HepG2 (cell line): ENCODE results near the gene CACNA1G. TPM values are rescaled to one million over a fixed set of nuclear protein-coding genes. Genes with fewer than 3 reads are reported as not detected.
A peak's percentile ranks its signal among the peaks of the same experiment; 100 is the strongest.

Source experiments
- ATAC-seq: fragments of 200-7000 bp; cut with Tn5 transposase; 3 replicates; pipeline ENCODE4 v1.9.1; 2020; ENCODE audit warnings: mild to moderate bottlenecking, moderate library complexity
- BruUV-seq: library from RNA; stranded (reverse); fragments of 400-500 nt; replicated peaks from 2 replicates; lab custom pipeline; 2021; lab: Mats Ljungman, UMichigan
- CTCF ChIA-PET: fragments of 300-600 bp; formaldehyde crosslinking; extraction: SDS; loops from one replicate; lab custom pipeline; 2021; ENCODE audit warnings: low total read pairs, inconsistent platforms, low intra/inter-chr PET ratio; lab: Yijun Ruan, JAX
- POLR2A ChIA-PET: fragments of 350-600 bp; sonication (Branson Sonifier 250); formaldehyde crosslinking; loops from one replicate; lab custom pipeline; 2020; ENCODE audit warnings: antibody characterized with exemption, inconsistent platforms; lab: Yijun Ruan, JAX
- DNase-seq: peaks from one replicate; pipeline ENCODE4 v3.0.0-alpha.2; 2015; ENCODE audit warnings: low spot score
- FAIRE-seq: peaks from 3 replicates; lab custom pipeline; 2011; peaks lifted over from hg19 to GRCh38; lab: Jason Lieb, UNC
- H2AFZ ChIP-seq: one replicate; pipeline ENCODE4 v1.6.1; 2011; ENCODE audit warnings: low read length, inconsistent platforms
- H3K27ac ChIP-seq: fragments of 300-600 bp; 3 replicates; pipeline ENCODE4 v1.8.0; 2011; ENCODE audit warnings: mixed run types, mild to moderate bottlenecking, mixed read lengths, low read length, inconsistent platforms; ENCODE audit not compliant: insufficient read depth; ENCODE audit errors: extremely low read length
- H3K27me3 ChIP-seq, 2 experiments: fragments of 200-600 bp in 1 of 2; 2 replicates in 1 of 2; 3 replicates in 1 of 2; pipeline versions ENCODE4 v1.6.0 to v1.8.0; 2011; ENCODE audit warnings: low read length in 2 of 2, mild to moderate bottlenecking in 2 of 2, moderate library complexity in 2 of 2, inconsistent platforms in 1 of 2; ENCODE audit not compliant: insufficient read depth in 2 of 2, control insufficient read depth in 1 of 2
- H3K36me3 ChIP-seq, 2 experiments: fragments of 200-600 bp in 1 of 2; replicated peaks in 1 of 2; 2 replicates in 1 of 2; 3 replicates in 1 of 2; pipeline versions ENCODE4 v1.5.1 to v1.8.0; 2011; ENCODE audit warnings: low read length in 2 of 2, inconsistent platforms in 1 of 2; ENCODE audit not compliant: insufficient read depth in 2 of 2, control insufficient read depth in 1 of 2
- H3K4me1 ChIP-seq: 2 replicates; pipeline ENCODE4 v1.5.1; 2012; ENCODE audit warnings: low read length, inconsistent platforms; ENCODE audit not compliant: insufficient read depth
- H3K4me2 ChIP-seq: 2 replicates; pipeline ENCODE4 v1.6.0; 2011; ENCODE audit warnings: low read depth, low read length, inconsistent platforms
- H3K4me3 ChIP-seq, 3 experiments: fragments of 200-600 bp in 1 of 3; sonication (generic), shearing (Covaris generic) in 1 of 3; replicated peaks in 1 of 3; 2 replicates each; pipeline ENCODE4 v1.5.1; 2011 to 2016; ENCODE audit warnings: low read length in 3 of 3, inconsistent platforms in 2 of 3, low read depth in 2 of 3, mild to moderate bottlenecking in 2 of 3, control low read depth in 1 of 3, mixed read lengths in 1 of 3; ENCODE audit not compliant: insufficient read depth in 1 of 3
- H3K79me2 ChIP-seq: one replicate; pipeline ENCODE4 v1.6.1; 2011; ENCODE audit warnings: low read length, inconsistent platforms; ENCODE audit not compliant: insufficient read depth
- H3K9ac ChIP-seq: 2 replicates; pipeline ENCODE4 v1.6.0; 2011; ENCODE audit warnings: mild to moderate bottlenecking, low read depth, low read length, inconsistent platforms; ENCODE audit not compliant: insufficient read depth
- H3K9me3 ChIP-seq: 2 replicates; pipeline ENCODE4 v1.5.1; 2012; ENCODE audit warnings: mild to moderate bottlenecking, low read length
- H4K20me1 ChIP-seq: 2 replicates; pipeline ENCODE4 v1.6.0; 2011; ENCODE audit warnings: inconsistent platforms, mild to moderate bottlenecking, low read length, moderate library complexity; ENCODE audit not compliant: insufficient read depth
- DR1 ChIP-seq: sonication (generic); formaldehyde crosslinking; IDR thresholded peaks from 2 replicates; pipeline ENCODE4 v1.8.0; 2021; ENCODE audit warnings: mild to moderate bottlenecking, missing genetic modification reagents, inconsistent platforms
- KDM5B ChIP-seq: sonication (generic); formaldehyde crosslinking; IDR thresholded peaks from 2 replicates; pipeline ENCODE4 v1.4.0; 2020; ENCODE audit warnings: missing genetic modification reagents, mild to moderate bottlenecking, borderline replicate concordance
- NR2F1 ChIP-seq, 2 experiments: fragments of 450-650 bp in 1 of 2; formaldehyde crosslinking in 1 of 2; IDR thresholded peaks; 2 replicates each; pipeline versions ENCODE4 v1.5.0 to v1.6.1; 2016 to 2020; ENCODE audit warnings: mild to moderate bottlenecking in 1 of 2, missing compliant biosample characterization in 1 of 2, missing genetic modification reagents in 1 of 2, moderate library complexity in 1 of 2
- SATB2 ChIP-seq: sonication (generic); formaldehyde crosslinking; IDR thresholded peaks from 2 replicates; pipeline ENCODE4 v1.5.0; 2020; ENCODE audit warnings: missing genetic modification reagents
- TEAD3 ChIP-seq: optimal IDR thresholded peaks from 2 replicates; pipeline ENCODE3; 2016; ENCODE audit warnings: borderline replicate concordance
- THAP11 ChIP-seq: IDR thresholded peaks from 2 replicates; pipeline ENCODE4 v1.6.1; 2016; ENCODE audit warnings: missing biosample characterization, missing genetic modification reagents
- ZNF44 ChIP-seq: sonication (generic); formaldehyde crosslinking; IDR thresholded peaks from 2 replicates; pipeline ENCODE4 v1.5.1; 2020; ENCODE audit warnings: mild to moderate bottlenecking, missing genetic modification reagents
- ZNF891 ChIP-seq: sonication (generic); formaldehyde crosslinking; IDR thresholded peaks from 2 replicates; pipeline ENCODE4 v1.5.0; 2020; ENCODE audit warnings: mild to moderate bottlenecking, missing genetic modification reagents
- ZSCAN25 ChIP-seq: sonication (generic); formaldehyde crosslinking; IDR thresholded peaks from 2 replicates; pipeline ENCODE4 v1.8.0; 2022; ENCODE audit warnings: mild to moderate bottlenecking, missing genetic modification reagents
- WGBS: methylation state at CpG from one replicate; pipeline ENCODE4 v1.1.6; 2017; ENCODE audit warnings: low lambda C conversion rate; 5-methylcytosine and 5-hydroxymethylcytosine counted together
- in situ Hi-C: cut with HindIII; loops from 2 replicates; pipeline ENCODE4 v1.10.0; 2017; ENCODE audit warnings: low pct_unique_long_range_greater_than_20kb; ENCODE audit not compliant: extremely low pct_ligation_motif_present
- intact Hi-C: fragments of 100-400 bp; cut with micrococcal nuclease; formaldehyde crosslinking; loops from one replicate; pipeline ENCODE4 v1.10.0; 2022; ENCODE audit not compliant: unreplicated experiment
- polyA plus RNA-seq, 8 experiments: library from polyadenylated mRNA; depleted of rRNA in 3 of 8; stranded (reverse) in 7 of 8; unstranded in 1 of 8; fragments of >200 nt; fragmentation: Illumina TruSeq in 4 of 8; extraction: Trizol in 4 of 8; gene quantifications; 2 replicates each; pipeline versions ENCODE4 v1.2.1 to v1.2.3, GENCODE V29; 2011 to 2016; ENCODE audit warnings: low read depth in 4 of 8, missing spikeins in 1 of 8, mixed read lengths in 1 of 8; ENCODE audit not compliant: insufficient read depth in 1 of 8
- total RNA-seq, 5 experiments: library from RNA; depleted of rRNA; stranded (reverse); fragments of >200 nt; fragmentation: Illumina TruSeq; extraction: Trizol; gene quantifications; 2 replicates each; pipeline ENCODE4 v1.2.3, GENCODE V29; 2016; ENCODE audit warnings: low read depth in 1 of 5
- TF ChIP-seq, protein P1 (sequence below): sonication (generic); formaldehyde crosslinking; IDR thresholded peaks from 2 replicates; pipeline ENCODE4 v1.8.0; 2022; ENCODE audit warnings: missing genetic modification reagents, low read depth, mild to moderate bottlenecking, borderline replicate concordance
- TF ChIP-seq, protein P2 (sequence below): sonication (generic); formaldehyde crosslinking; IDR thresholded peaks from 2 replicates; pipeline ENCODE4 v1.4.0; 2020; ENCODE audit warnings: missing genetic modification reagents
- TF ChIP-seq, protein P3 (sequence below), 2 experiments: sonication (generic) in 1 of 2; formaldehyde crosslinking in 1 of 2; IDR thresholded peaks; 2 replicates each; pipeline versions ENCODE4 v1.6.1 to v1.9.0; 2014 to 2022; ENCODE audit warnings: antibody characterized with exemption in 1 of 2, borderline replicate concordance in 1 of 2, inconsistent platforms in 1 of 2, low read depth in 1 of 2, missing genetic modification reagents in 1 of 2
- TF ChIP-seq, protein P4 (sequence below): sonication (generic); formaldehyde crosslinking; IDR thresholded peaks from 2 replicates; pipeline ENCODE4 v1.4.0; 2020; ENCODE audit warnings: missing genetic modification reagents, borderline replicate concordance

The CACNA1G gene
- total and polyA plus RNA-seq, 2 of the 13 experiments (the other 11 are each of a cell fraction or from before 2014, with no cell fraction given): 0.02 TPM; not detected in 1

DNA sequence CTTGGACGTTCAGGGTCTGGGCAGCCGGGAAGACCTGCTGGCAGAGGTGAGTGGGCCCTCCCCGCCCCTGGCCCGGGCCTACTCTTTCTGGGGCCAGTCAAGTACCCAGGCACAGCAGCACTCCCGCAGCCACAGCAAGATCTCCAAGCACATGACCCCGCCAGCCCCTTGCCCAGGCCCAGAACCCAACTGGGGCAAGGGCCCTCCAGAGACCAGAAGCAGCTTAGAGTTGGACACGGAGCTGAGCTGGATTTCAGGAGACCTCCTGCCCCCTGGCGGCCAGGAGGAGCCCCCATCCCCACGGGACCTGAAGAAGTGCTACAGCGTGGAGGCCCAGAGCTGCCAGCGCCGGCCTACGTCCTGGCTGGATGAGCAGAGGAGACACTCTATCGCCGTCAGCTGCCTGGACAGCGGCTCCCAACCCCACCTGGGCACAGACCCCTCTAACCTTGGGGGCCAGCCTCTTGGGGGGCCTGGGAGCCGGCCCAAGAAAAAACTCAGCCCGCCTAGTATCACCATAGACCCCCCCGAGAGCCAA, 65.6 kb downstream of the CACNA1G start:
- peak overlapping the region; percentile 57 for H3K9ac ChIP-seq
- in situ Hi-C loops: loop anchor here (5.0 kb wide), 3 partner anchors 66 to 144 kb away; partner anchors contain the start of gene SPATA20
- TF ChIP-seq KDM5B (CRISPR knock-in tag): peak; percentile 63; the same call in 1 of the 2 replicates
- TF ChIP-seq, protein P1, sequence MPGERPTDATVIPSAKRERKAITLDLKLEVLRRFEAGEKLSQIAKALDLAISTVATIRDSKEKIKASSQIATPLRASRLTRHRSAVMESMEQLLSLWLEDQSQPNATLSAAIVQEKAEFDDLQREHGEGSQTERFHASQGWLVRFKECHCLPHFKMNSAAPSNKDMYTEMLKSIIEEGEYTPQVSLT (CRISPR knock-in tag): no peak
- no peak for TF ChIP-seq ZNF891 (CRISPR knock-in tag)
- TF ChIP-seq SATB2 (CRISPR knock-in tag): no peak
- 0 out of 2 replicates have a peak, but pooled peaks have one; percentile 67 for TF ChIP-seq ZSCAN25 (CRISPR knock-in tag)
- TF ChIP-seq ZNF44 (CRISPR knock-in tag): 0 out of 2 replicates have a peak, but pooled peaks have one; percentile 62
- TF ChIP-seq THAP11 (CRISPR knock-in tag): peak; percentile 63
- TF ChIP-seq, protein P2, sequence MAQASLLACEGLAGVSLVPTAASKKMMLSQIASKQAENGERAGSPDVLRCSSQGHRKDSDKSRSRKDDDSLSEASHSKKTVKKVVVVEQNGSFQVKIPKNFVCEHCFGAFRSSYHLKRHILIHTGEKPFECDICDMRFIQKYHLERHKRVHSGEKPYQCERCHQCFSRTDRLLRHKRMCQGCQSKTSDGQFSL (CRISPR knock-in tag): peak; percentile 60; the same call in 1 of the 2 replicates
- TF ChIP-seq, protein P3, sequence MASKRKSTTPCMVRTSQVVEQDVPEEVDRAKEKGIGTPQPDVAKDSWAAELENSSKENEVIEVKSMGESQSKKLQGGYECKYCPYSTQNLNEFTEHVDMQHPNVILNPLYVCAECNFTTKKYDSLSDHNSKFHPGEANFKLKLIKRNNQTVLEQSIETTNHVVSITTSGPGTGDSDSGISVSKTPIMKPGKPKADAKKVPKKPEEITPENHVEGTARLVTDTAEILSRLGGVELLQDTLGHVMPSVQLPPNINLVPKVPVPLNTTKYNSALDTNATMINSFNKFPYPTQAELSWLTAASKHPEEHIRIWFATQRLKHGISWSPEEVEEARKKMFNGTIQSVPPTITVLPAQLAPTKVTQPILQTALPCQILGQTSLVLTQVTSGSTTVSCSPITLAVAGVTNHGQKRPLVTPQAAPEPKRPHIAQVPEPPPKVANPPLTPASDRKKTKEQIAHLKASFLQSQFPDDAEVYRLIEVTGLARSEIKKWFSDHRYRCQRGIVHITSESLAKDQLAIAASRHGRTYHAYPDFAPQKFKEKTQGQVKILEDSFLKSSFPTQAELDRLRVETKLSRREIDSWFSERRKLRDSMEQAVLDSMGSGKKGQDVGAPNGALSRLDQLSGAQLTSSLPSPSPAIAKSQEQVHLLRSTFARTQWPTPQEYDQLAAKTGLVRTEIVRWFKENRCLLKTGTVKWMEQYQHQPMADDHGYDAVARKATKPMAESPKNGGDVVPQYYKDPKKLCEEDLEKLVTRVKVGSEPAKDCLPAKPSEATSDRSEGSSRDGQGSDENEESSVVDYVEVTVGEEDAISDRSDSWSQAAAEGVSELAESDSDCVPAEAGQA (IDR thresholded peaks at IDR 0.05; ENCODE audit: low read depth): no peak
- TF ChIP-seq, protein P3 (CRISPR knock-in tag; IDR thresholded peaks at IDR 0.05; ENCODE audit: borderline replicate concordance): no peak
- TF ChIP-seq, protein P4, sequence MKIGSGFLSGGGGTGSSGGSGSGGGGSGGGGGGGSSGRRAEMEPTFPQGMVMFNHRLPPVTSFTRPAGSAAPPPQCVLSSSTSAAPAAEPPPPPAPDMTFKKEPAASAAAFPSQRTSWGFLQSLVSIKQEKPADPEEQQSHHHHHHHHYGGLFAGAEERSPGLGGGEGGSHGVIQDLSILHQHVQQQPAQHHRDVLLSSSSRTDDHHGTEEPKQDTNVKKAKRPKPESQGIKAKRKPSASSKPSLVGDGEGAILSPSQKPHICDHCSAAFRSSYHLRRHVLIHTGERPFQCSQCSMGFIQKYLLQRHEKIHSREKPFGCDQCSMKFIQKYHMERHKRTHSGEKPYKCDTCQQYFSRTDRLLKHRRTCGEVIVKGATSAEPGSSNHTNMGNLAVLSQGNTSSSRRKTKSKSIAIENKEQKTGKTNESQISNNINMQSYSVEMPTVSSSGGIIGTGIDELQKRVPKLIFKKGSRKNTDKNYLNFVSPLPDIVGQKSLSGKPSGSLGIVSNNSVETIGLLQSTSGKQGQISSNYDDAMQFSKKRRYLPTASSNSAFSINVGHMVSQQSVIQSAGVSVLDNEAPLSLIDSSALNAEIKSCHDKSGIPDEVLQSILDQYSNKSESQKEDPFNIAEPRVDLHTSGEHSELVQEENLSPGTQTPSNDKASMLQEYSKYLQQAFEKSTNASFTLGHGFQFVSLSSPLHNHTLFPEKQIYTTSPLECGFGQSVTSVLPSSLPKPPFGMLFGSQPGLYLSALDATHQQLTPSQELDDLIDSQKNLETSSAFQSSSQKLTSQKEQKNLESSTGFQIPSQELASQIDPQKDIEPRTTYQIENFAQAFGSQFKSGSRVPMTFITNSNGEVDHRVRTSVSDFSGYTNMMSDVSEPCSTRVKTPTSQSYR (CRISPR knock-in tag): no peak
- peak; percentile 68 for TF ChIP-seq TEAD3 (CRISPR knock-in tag)
- no peak; a peak in 1 of 4 replicates for TF ChIP-seq NR2F1 (CRISPR knock-in tag; IDR thresholded peaks at IDR 0.05)
- no peak for TF ChIP-seq DR1 (CRISPR knock-in tag)

More for the DNA sequence above, 65.6 kb downstream of the CACNA1G start:
- H3K27ac ChIP-seq: no peak overlapping the region
- peak overlapping the region; percentile 40 to 74 (median 45); a peak in 5 of 6 replicates for H3K4me3 ChIP-seq
- peaks cover 63% of the 10 kb centered on the region for H3K4me1 ChIP-seq
- no peaks in the 10 kb centered on the region for H4K20me1 ChIP-seq
- ATAC-seq: peak; percentile 82
- DNase-seq: peak; percentile 84
- 21% methylated on average over 8 of the region's 19 CpGs for WGBS
- BruUV-seq: no TSS peak
- POLR2A ChIA-PET: interaction anchor here (0.8 to 19.8 kb wide), 20 partner anchors 8 to 240 kb away, joined by 3 to 839 read pairs (median 4); partner anchors contain the start of genes ABCC3, CACNA1G, LUC7L3 and SPATA20
- H3K4me2 ChIP-seq: peak overlapping the region; percentile 97
- peak overlapping the region; percentile 79 for H2AFZ ChIP-seq
- CTCF ChIA-PET: interaction anchor here (0.8 to 1.8 kb wide), 6 partner anchors 55 to 147 kb away, joined by 3 to 18 read pairs (median 7); partner anchors contain the start of gene SPATA20
- intact Hi-C loops: loop anchor here (1.0 kb wide), 2 partner anchors 79 to 144 kb away; partner anchors contain the start of gene SPATA20
- H3K36me3 ChIP-seq: no peaks in the 10 kb centered on the region
- peak; percentile 92 for FAIRE-seq
- peaks cover 0 to 34% of the 10 kb centered on the region in 2 experiments; a peak in 4 of 5 replicates for H3K27me3 ChIP-seq
- no peaks in the 10 kb centered on the region for H3K79me2 ChIP-seq
- no peaks in the 10 kb centered on the region for H3K9me3 ChIP-seq
